ENCODE measurements around the gene CCNG2.

- TF ChIP-seq NFIC (IDR thresholded peaks at IDR 0.05; ENCODE audit: low read length): no peak
- no peak for TF ChIP-seq ZBTB21 (CRISPR knock-in tag; IDR thresholded peaks at IDR 0.05)
- no peak for TF ChIP-seq ZNF350 (CRISPR knock-in tag; IDR thresholded peaks at IDR 0.05; ENCODE audit: borderline replicate concordance, low read depth)
- no peak for TF ChIP-seq ZSCAN5A (CRISPR knock-in tag; IDR thresholded peaks at IDR 0.05; ENCODE audit: borderline replicate concordance)
- TF ChIP-seq POLR2AphosphoS5 (IDR thresholded peaks at IDR 0.05; ENCODE audit: low read depth, low read length): no peak
- TF ChIP-seq USF2 (IDR thresholded peaks at IDR 0.05; ENCODE audit: low read depth, low read length): no peak
- no peak for TF ChIP-seq USF2 (CRISPR knock-in tag; IDR thresholded peaks at IDR 0.05; ENCODE audit: borderline replicate concordance)
- TF ChIP-seq CBX5 (CRISPR knock-in tag; IDR thresholded peaks at IDR 0.05; ENCODE audit: borderline replicate concordance): no peak
- TF ChIP-seq EP300 (IDR thresholded peaks at IDR 0.05; ENCODE audit: low read depth in 2 of 2, low read length in 2 of 2): no peak
- no peak for TF ChIP-seq EP300 (CRISPR knock-in tag; IDR thresholded peaks at IDR 0.05; ENCODE audit: borderline replicate concordance)
- TF ChIP-seq FUBP1 (CRISPR knock-in tag; IDR thresholded peaks at IDR 0.05; ENCODE audit: borderline replicate concordance): no peak
- no peak for TF ChIP-seq MAX (IDR thresholded peaks at IDR 0.05)
- TF ChIP-seq TAF1 (CRISPR knock-in tag; IDR thresholded peaks at IDR 0.05): no peak
- no peak for TF ChIP-seq NFYB (CRISPR knock-in tag; IDR thresholded peaks at IDR 0.05)
- TF ChIP-seq HNRNPK (IDR thresholded peaks at IDR 0.05; ENCODE audit: low read depth, low read length, poor library complexity, severe bottlenecking): no peak
Measured at GRCh38 chr4:77141964-77142645, 14.9 kb upstream of the CCNG2 start.

Measured in HepG2 (cell line).